ENCODE data around the gene CCBE1.

The CCBE1 gene

DNA sequence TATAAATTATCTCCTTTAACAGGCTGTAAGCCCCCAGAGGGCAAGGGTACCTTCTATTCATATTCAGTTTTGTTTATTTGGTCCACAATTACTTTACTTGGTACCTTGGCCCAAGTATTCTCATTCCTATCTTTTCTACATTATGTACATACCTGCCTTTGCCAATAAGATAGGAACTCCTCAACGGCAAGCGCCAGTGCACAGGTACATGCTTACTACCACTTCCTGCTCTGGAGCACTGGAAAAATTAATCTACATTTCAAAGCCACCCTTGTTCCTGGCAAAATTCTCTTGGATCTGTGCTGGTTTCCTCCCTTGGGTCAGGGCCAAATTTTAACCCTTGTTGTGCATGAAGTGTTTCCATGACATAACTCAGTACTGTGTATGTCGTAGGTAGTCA lies 303.8 kb downstream of the CCBE1 start:
- ChIA-PET CTCF (interaction anchor here (3.1 kb wide), 1 partner anchor 9 kb away, joined by 21 read pairs; no protein-coding TSS in a partner anchor), POLR2A (no interaction called here)
- TF ChIP-seq, protein P1, sequence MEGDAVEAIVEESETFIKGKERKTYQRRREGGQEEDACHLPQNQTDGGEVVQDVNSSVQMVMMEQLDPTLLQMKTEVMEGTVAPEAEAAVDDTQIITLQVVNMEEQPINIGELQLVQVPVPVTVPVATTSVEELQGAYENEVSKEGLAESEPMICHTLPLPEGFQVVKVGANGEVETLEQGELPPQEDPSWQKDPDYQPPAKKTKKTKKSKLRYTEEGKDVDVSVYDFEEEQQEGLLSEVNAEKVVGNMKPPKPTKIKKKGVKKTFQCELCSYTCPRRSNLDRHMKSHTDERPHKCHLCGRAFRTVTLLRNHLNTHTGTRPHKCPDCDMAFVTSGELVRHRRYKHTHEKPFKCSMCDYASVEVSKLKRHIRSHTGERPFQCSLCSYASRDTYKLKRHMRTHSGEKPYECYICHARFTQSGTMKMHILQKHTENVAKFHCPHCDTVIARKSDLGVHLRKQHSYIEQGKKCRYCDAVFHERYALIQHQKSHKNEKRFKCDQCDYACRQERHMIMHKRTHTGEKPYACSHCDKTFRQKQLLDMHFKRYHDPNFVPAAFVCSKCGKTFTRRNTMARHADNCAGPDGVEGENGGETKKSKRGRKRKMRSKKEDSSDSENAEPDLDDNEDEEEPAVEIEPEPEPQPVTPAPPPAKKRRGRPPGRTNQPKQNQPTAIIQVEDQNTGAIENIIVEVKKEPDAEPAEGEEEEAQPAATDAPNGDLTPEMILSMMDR (IDR thresholded peaks at IDR 0.05; ENCODE audit: control extremely low read depth, extremely low read depth, low read depth, missing control alignments) = no peak
- DNase-seq (ENCODE audit: extremely low spot score) = no peak

DNA sequence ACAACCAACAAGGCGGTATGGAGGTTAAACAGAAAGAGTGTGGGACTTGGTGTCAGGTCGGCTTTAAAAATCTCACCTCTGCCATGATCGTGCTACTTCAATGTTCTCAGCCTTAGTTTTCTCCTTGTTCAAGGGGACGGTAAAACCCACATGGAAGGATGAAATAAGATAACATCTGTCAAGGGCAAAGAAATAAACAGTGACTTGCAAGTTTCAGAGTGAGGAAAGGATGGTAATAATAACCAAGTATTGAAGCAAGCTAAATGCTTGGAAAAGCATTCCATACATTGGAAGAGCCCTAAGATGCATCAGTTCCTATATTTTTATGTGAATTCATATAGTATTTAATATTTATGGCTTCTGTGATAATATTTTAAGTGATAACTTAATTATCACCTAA lies 308.4 kb downstream of the CCBE1 start:
- POLR2A ChIA-PET = no interaction called here
- TF ChIP-seq, protein P1 (IDR thresholded peaks at IDR 0.05; ENCODE audit: control extremely low read depth, extremely low read depth, low read depth, missing control alignments) = no peak
- DNase-seq (ENCODE audit: extremely low spot score) = no peak
- CTCF ChIA-PET = interaction anchor here (0.9 to 4.0 kb wide), 3 partner anchors 14 to 81 kb away, joined by 3 to 20 read pairs (median 4); no protein-coding TSS in a partner anchor

DNA sequence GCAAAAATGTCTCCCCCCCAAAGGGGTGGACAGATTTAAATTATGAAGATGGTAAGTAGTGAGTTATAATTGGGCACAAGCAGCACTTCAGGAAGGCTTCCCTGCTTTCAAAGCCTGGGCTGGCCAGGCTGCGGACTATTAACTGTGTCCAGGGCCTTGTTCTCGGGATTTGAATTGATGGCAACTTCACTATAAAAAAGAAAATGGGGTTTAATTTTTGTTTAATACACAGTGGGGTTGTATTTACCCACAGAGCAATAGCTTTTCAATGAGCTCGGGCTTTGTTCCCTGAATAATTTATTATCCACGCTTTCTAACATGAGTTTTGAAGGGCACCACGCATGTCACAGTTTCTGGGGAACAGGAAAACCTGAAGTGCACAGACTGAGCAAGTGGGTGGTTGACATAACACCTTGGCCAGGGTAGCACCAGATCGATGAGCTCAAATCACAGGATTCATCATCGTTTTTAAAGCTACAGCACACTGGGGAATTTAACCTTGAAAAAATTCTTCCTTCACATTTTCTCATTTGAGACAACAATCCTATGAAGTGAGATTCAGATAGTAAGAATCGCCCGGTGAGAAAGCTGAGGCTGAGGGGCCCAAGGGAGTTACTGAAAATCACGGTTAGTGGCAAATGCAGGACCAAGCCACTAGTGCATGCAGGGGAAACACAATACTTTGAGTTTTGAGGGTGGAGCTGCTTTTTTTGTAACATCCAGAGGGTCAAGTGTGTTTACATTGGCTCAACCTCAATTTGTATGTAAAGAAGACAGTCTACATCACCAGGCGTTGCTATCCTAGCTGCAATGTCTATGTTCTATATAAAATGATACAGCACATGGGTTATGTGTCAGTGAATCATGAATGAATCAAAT lies 309.3 kb downstream of the CCBE1 start:
- no peak for DNase-seq (ENCODE audit: extremely low spot score)
- TF ChIP-seq, protein P1 (IDR thresholded peaks at IDR 0.05; ENCODE audit: control extremely low read depth, extremely low read depth, low read depth, missing control alignments) = no peak
- POLR2A ChIA-PET = no interaction called here
- CTCF ChIA-PET = interaction anchor here (4.0 kb wide), 1 partner anchor 15 kb away, joined by 20 read pairs; no protein-coding TSS in a partner anchor

DNA sequence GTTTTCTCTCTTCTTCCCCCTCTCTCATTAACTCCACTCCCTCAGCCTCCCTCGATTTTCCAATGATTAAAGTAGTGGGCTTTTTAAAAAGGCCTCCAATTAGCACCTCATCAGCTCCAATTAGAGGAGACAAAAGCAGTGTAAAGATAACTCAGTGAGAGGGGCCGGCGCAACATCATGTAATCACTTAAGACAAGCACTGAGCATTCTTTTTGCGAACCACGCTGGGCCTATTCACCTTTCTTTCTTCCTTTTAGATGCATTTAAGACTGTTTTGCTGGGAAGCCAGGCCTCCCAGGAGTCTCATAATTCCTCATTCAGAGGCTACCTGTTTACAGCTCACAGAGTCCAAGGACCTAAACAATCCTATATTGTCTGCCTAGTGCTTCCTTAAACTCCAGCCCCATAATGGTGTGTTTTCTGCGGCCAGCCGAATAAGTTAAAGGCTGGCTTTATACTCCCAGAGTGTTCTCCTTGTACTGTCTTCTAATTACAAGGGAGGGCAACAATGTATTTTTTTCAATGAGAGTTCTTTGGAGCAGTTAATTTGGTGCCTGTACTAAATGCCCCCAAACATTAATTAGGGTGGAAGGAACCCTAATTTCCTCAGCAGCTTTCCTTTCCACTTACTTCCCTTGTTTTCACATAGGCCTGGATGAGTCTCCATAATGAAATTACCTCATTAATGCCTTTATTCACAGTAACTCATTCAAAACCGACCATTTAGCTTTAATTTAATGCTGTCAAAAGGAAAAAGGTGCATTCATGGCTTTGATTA lies 310.1 kb downstream of the CCBE1 start:
- TF ChIP-seq, protein P1 (IDR thresholded peaks at IDR 0.05; ENCODE audit: control extremely low read depth, extremely low read depth, low read depth, missing control alignments) = no peak
- DNase-seq (ENCODE audit: extremely low spot score) = no peak
- ChIA-PET CTCF (interaction anchor here (4.0 kb wide), 1 partner anchor 16 kb away, joined by 20 read pairs; no protein-coding TSS in a partner anchor), POLR2A (no interaction called here)

DNA sequence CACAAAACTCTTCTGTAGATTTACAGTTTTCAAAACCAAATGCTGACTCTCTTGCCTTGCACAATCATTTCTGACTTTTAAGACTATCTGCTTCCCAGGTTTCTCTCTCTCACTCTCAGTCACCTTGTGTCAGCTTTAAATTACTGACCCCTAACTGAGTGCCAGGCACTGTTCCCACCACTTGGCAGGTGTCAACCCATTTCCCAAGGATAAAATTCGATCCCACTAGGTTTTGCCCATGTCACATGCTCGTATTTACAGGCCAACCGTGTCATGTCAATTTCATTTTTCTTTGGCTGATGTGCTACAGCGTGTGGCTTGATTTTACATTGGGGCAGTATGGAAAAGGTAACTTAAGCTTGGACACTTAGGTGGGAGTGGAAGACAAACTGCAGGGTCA lies 312.0 kb downstream of the CCBE1 start:
- TF ChIP-seq, protein P1 (IDR thresholded peaks at IDR 0.05; ENCODE audit: control extremely low read depth, extremely low read depth, low read depth, missing control alignments) = no peak
- ChIA-PET POLR2A (no interaction called here), CTCF (interaction anchor here (3.9 kb wide), 1 partner anchor 17 kb away, joined by 17 read pairs; no protein-coding TSS in a partner anchor)
- DNase-seq (ENCODE audit: extremely low spot score) = no peak

DNA sequence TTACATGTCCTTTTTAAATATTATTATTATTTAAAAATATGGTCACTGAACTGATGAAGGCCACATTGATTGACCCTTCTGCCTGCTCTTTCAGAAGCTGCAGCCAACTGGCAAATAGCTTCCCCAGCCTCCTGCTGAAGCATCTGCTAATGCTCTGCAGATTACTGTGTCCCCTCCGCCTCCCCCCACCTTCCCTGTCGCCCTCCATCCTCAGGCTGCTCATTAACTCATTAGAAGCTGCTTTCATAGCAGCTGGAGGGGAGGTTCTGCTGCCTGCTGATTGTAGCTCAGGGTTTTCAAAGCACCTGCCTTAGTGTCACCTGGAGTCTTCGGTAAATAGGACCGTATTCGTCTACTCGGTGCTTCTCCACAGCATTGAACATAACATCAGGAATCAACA lies 313.4 kb downstream of the CCBE1 start:
- ChIA-PET CTCF (interaction anchor here (0.8 to 3.9 kb wide), 5 partner anchors 10 to 76 kb away, joined by 3 to 17 read pairs (median 4); partner anchors contain the start of gene LMAN1), POLR2A (interaction anchor here (0.6 kb wide), 1 partner anchor 29 kb away, joined by 3 read pairs; no protein-coding TSS in a partner anchor)

More for the DNA sequence above, 313.4 kb downstream of the CCBE1 start:
- DNase-seq (ENCODE audit: extremely low spot score) = no peak
- TF ChIP-seq, protein P1 (IDR thresholded peaks at IDR 0.05; ENCODE audit: control extremely low read depth, extremely low read depth, low read depth, missing control alignments) = no peak

All from GM10248 (cell line).